Activated CD8-positive, alpha-beta T cell treated with anti-CD3 and anti-CD28 coated beads, Interleukin-2, amount 10 ng/mL, durations not matched to agents 7 days and 5 days (primary cell): ENCODE measurements around the gene MYBBP1A. TPM values are rescaled to one million over a fixed set of nuclear protein-coding genes. Genes with fewer than 3 reads are reported as not detected.

Source experiments
- ATAC-seq: fragments of 150-1000 bp; cut with Tn5 transposase; one replicate; pipeline ENCODE4 v1.10.0; 2021; ENCODE audit warnings: moderate library complexity
- CTCF ChIA-PET: fragments of 350-600 bp; sonication (Branson Sonifier 250); formaldehyde crosslinking; loops from one replicate; lab custom pipeline; 2021; ENCODE audit warnings: antibody characterized with exemption; lab: Charles Lee
- POLR2A ChIA-PET: fragments of 350-600 bp; sonication (Branson Sonifier 250); formaldehyde crosslinking; loops from one replicate; lab custom pipeline; 2021; ENCODE audit warnings: antibody characterized with exemption; lab: Charles Lee
- DNase-seq: peaks from one replicate; pipeline ENCODE4 v3.0.0-alpha.2; 2020
- H3K27ac Mint-ChIP-seq: one replicate; pipeline ENCODE4 v1.8.0; 2021; ENCODE audit warnings: mild to moderate bottlenecking, mixed read lengths
- H3K27me3 Mint-ChIP-seq: one replicate; pipeline ENCODE4 v1.8.0; 2021; ENCODE audit warnings: low read depth, mixed read lengths
- H3K36me3 Mint-ChIP-seq: one replicate; pipeline ENCODE4 v1.8.0; 2021; ENCODE audit warnings: low read depth, mixed read lengths
- H3K4me1 Mint-ChIP-seq: one replicate; pipeline ENCODE4 v1.8.0; 2021; ENCODE audit warnings: low read depth, mixed read lengths
- H3K4me3 Mint-ChIP-seq: one replicate; pipeline ENCODE4 v1.8.0; 2021; ENCODE audit warnings: mild to moderate bottlenecking, mixed read lengths
- H3K9me3 Mint-ChIP-seq: one replicate; pipeline ENCODE4 v1.8.0; 2022; ENCODE audit warnings: mixed read lengths; ENCODE audit not compliant: insufficient read depth
- total RNA-seq, 2 experiments: library from RNA; stranded (reverse); gene quantifications; one replicate each; pipeline ENCODE4 v1.2.3, GENCODE V29; 2021

The MYBBP1A gene
- total RNA-seq, 2 experiments from 2014 or later, result 70.7 to 76.7 TPM

DNA sequence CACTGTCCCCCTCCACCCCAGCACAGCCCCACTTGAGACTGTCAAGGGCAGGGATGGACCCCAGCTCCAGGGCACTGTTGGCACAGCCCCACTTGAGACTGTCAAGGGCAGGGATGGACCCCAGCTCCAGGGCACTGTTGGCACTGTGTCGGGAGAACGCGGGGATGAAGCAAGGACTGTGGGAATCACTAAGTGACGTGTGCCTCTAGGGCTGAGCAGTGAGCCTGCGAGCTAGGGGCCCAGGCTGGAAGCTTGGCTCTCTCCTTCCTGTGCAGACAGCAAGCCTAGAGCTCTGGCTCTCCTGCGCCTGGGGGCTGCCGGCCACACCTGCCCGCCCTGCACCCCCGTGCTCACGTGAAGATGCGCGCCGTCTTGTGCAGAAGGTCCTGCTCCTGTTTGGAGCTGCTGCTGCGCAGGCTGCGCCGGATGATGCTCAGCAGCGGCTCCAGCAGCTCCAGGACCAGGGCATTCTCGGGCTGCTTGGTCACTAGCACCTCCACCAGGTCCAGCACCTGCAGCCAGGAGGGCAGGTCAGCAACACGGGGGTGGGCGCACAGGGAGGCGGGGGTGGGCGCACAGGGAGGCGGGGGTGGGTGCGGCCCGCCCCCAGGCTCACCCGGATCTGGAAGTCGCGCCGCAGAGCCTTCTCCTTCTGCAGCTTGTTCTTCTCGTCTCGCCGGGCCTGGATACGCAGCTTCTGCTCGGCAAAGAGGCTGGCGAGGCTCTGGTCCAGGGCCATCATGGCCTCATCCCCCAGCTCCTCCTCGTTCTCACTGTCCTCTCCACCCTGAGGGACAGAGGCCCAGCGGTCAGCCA, 10.8 kb downstream of the MYBBP1A start:
- Mint-ChIP-seq H3K4me3 (no peak overlapping the region), H3K27me3 (no peaks in the 10 kb centered on the region), H3K4me1 (no peaks in the 10 kb centered on the region), H3K9me3 (no peaks in the 10 kb centered on the region), H3K36me3 (peaks cover 29% of the 10 kb centered on the region), H3K27ac (no peak overlapping the region)
- no peak for ATAC-seq
- POLR2A ChIA-PET, result no interaction called here
- no peak for DNase-seq
- CTCF ChIA-PET, result interaction anchor here (1.3 kb wide), 1 partner anchor 124 kb away, joined by 6 read pairs; no protein-coding TSS in a partner anchor

DNA sequence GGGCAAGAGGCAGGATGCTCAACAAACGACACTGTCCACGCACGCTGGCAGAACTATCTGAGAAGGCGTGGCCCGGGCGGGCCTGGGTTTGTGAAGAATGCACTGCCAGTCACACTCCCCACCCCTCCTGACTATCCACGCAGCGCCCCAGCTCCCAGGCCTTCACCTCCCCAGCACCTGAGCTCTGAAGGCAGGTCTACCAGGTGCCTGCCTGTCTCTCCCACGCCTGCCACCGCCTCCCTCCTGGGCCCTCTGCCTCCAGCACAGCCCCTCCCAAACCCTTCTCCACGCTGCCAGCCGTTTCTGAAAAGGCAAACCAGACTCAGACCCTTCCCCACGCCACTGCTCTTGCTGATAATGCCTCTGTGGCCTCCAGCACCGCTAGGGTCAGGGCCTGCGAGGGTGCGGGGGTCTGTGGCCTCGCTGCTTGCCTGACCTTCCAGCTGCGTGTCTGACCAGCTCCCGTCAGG, 11.6 kb downstream of the MYBBP1A start:
- H3K27me3 Mint-ChIP-seq, result no peaks in the 10 kb centered on the region
- no peaks in the 10 kb centered on the region for H3K9me3 Mint-ChIP-seq
- ATAC-seq, result no peak
- no peak overlapping the region for H3K27ac Mint-ChIP-seq
- POLR2A ChIA-PET, result no interaction called here
- no peaks in the 10 kb centered on the region for H3K4me1 Mint-ChIP-seq
- CTCF ChIA-PET, result no interaction called here
- H3K4me3 Mint-ChIP-seq, result no peak overlapping the region
- no peak for DNase-seq
- peaks cover 27% of the 10 kb centered on the region for H3K36me3 Mint-ChIP-seq

DNA sequence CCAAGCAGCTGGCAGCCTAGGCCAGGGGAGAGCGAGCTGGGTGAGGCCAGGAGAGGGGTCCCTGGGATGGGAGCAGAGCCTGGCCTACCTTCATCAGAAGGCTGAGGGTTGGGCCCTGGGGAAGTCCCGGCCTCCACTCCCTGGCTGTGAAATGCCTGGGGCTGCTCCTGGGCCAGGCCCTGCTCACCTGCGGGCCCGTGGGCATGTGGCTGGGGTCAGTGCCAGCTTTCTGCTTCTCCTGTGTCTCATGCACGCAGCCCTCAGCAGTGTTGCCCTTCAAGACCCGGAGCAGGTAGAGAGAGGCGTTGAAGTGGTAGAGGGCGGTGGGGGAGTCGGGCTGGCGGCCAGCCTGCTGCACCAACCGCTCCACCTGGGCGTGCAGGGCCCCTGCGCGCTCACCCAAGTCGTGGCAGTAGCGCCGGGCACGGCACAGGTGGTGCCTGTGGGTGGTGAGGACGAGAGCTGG, 12.4 kb downstream of the MYBBP1A start:
- DNase-seq (no peak), ATAC-seq (no peak)
- no peaks in the 10 kb centered on the region for H3K4me1 Mint-ChIP-seq
- no peaks in the 10 kb centered on the region for H3K9me3 Mint-ChIP-seq
- H3K4me3 Mint-ChIP-seq, result no peak overlapping the region
- ChIA-PET CTCF (no interaction called here), POLR2A (no interaction called here)
- H3K27me3 Mint-ChIP-seq, result no peaks in the 10 kb centered on the region
- H3K36me3 Mint-ChIP-seq, result peaks cover 25% of the 10 kb centered on the region
- no peak overlapping the region for H3K27ac Mint-ChIP-seq

DNA sequence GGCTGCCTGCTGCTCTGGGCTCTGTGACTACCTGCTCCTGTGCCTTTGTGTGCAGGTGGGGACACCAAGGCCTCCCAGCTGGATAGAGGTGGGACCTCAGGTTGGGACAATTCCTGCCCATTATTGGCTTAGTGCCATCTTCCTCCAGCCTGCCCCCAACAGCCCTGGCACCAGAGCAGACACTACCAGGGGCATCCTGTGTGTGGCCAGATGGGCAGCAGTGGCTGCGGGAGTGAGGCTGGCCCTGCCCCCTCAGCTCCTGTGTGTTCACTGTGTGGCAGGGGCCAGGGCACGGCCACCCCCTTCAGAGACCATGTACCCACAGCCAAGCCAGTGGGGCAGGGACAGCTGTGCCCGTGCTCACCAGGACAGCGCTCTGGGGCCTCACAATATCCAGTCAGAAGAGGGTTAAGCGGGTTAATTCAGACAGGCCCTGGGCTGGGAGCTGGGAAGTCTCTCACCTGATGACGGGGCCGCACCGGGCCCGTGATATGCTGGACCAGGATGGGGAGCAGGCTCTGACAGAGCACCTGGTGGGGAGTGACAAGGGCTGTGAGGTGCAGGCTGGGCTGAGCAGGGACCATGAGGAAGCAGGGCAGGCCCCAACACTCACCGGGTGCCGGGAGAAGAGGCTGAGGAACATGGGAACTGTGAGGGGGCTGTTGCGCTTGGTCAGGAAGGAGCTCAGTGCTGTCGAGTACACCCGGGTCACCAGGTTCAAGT, 13.0 kb downstream of the MYBBP1A start:
- Mint-ChIP-seq H3K9me3 (no peaks in the 10 kb centered on the region), H3K27me3 (no peaks in the 10 kb centered on the region), H3K36me3 (peaks cover 23% of the 10 kb centered on the region), H3K4me3 (no peak overlapping the region), H3K4me1 (peaks cover under 1% of the 10 kb centered on the region), H3K27ac (no peak overlapping the region)
- ChIA-PET POLR2A (no interaction called here), CTCF (no interaction called here)
- no peak for DNase-seq
- ATAC-seq, result no peak

DNA sequence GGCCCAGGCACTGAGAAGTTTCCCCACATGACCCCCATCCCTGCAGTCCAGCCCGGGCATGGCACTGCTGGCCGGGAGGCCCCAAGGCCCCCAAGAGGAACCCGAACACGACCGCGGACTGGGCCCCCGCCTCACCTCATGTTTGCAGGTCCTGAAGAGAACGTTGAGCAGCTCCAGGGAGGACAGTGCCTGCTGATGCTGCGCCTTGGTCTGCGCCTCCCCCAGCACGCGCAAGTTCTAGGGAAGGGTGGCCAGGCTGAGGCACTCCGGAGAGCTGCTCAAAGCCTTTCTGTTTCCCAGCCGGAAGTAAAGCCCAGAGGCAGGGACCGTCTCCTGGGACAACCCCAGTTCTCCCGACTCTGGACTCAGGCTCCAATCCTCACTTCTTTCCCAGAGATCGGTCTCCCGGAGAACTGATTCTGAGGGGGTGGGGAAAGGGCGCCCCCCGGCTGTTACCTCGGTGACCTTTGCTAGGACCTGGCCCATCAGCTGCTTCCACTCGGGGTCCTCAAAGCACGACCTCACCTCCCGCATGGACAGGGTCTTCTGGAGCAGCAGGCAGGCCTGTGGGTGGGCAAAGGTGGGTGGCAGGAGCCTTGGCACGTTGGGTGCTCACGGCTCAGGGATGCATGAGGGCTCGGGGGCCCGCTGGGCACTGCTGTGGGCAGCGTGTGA, 13.7 kb downstream of the MYBBP1A start:
- no peak for DNase-seq
- peaks cover 18% of the 10 kb centered on the region for H3K36me3 Mint-ChIP-seq
- no peaks in the 10 kb centered on the region for H3K9me3 Mint-ChIP-seq
- ChIA-PET CTCF (interaction anchor here (1.1 kb wide), 1 partner anchor 121 kb away, joined by 3 read pairs; no protein-coding TSS in a partner anchor), POLR2A (no interaction called here)
- ATAC-seq, result no peak
- H3K27me3 Mint-ChIP-seq, result no peaks in the 10 kb centered on the region
- H3K4me3 Mint-ChIP-seq, result no peak overlapping the region
- H3K27ac Mint-ChIP-seq, result no peak overlapping the region
- H3K4me1 Mint-ChIP-seq, result peaks cover 2% of the 10 kb centered on the region

DNA sequence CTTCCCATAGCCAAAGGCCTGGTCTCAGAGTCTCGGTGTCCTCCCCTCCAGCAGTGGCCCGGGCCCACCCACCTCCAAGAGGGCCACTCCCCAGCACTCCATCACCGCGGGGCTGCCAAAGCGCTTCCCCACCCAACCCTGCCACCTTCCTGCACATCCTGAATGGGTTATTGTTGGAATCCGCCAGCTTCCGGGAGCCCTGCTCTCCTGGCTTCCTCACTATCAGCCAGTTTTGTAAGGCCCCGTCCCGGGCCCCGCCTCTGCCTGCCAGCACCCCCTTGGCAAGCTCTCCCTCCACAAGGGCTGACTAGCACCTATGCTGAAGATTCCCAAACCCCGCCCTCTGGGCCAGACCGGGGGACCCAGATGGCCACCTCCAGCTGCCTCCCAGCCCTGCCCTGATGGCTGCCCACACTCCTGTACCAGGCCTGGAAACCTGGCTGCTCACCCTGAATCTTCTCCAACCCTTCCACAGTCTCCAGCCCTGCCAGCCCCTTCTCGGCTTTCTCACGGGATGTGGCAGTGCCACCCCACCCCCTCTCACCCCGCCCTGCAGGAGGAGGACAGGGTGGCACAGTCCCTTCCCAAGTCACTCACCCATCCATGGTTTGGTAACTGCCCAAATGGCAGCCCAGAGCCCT, 14.4 kb downstream of the MYBBP1A start:
- Mint-ChIP-seq H3K36me3 (peaks cover 18% of the 10 kb centered on the region), H3K9me3 (no peaks in the 10 kb centered on the region), H3K4me1 (peaks cover 2% of the 10 kb centered on the region), H3K27me3 (no peaks in the 10 kb centered on the region), H3K27ac (no peak overlapping the region), H3K4me3 (no peak overlapping the region)
- ChIA-PET POLR2A (no interaction called here), CTCF (interaction anchor here (1.1 kb wide), 1 partner anchor 120 kb away, joined by 3 read pairs; no protein-coding TSS in a partner anchor)
- no peak for ATAC-seq
- DNase-seq, result no peak

DNA sequence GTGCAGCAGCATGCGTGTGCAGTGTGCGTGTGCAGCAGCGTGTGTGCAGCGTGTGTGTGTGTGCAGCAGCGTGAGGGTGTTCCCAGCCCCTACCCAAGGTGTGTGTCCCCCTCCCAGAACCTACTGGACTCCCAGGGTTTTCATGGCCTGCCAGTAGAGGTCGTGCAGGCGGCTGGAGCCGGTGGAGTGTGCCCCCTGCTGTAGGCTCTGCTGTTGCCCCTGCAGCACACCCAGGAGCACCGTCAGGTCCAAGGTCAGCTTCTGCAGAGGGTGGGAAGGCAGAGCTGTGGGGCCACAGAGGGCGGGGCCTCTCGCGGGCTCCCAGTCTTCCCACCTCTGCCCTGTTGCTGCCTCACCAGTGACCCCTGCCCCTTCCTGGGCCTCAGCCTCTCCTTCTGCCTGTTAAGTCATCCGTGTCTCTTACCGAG, 14.9 kb downstream of the MYBBP1A start:
- Mint-ChIP-seq H3K9me3 (no peaks in the 10 kb centered on the region), H3K27me3 (no peaks in the 10 kb centered on the region), H3K4me1 (peaks cover 2% of the 10 kb centered on the region), H3K27ac (no peak overlapping the region), H3K36me3 (peaks cover 18% of the 10 kb centered on the region), H3K4me3 (no peak overlapping the region)
- DNase-seq (no peak), ATAC-seq (no peak)
- CTCF ChIA-PET, result interaction anchor here (1.1 to 2.2 kb wide), 2 partner anchors 119 kb away, joined by 3 to 7 read pairs; no protein-coding TSS in a partner anchor
- POLR2A ChIA-PET, result no interaction called here

DNA sequence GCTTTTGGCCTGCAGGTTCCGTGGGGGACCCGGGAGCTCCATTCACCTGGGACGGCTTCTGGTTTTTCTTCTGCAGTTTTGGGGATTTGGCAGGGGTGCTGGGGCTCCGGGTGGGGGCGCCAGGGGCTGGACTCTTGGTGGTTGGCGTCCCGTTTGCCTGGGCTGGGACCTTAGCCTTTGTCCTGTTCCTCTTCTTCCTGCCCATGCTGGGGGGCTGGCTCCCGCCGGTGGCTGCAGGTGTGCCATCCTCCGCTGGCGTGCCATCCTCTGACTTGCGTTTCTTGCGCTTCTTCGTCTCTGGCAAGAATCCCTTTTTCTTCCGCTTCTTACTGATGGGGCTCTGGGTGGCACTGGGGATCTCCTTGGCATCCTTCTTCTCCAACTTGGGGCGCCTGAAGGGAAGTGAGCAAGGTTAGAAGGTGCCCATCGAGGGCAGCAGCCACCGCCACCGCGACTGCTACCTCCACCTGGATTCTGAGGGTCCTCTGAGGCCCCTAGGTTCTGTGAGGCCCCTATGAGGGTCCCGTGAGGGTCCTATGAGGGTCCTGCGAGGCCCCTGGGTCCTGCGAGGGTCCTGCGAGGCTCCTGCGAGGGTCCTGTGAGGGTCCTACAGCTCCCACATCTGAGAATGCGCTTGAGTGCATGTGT, 15.5 kb downstream of the MYBBP1A start:
- no peak for DNase-seq
- CTCF ChIA-PET, result interaction anchor here (2.2 kb wide), 1 partner anchor 119 kb away, joined by 7 read pairs; no protein-coding TSS in a partner anchor
- H3K4me1 Mint-ChIP-seq, result peaks cover 2% of the 10 kb centered on the region
- H3K36me3 Mint-ChIP-seq, result peaks cover 18% of the 10 kb centered on the region
- POLR2A ChIA-PET, result no interaction called here
- H3K4me3 Mint-ChIP-seq, result no peak overlapping the region
- H3K9me3 Mint-ChIP-seq, result no peaks in the 10 kb centered on the region
- ATAC-seq, result no peak
- no peaks in the 10 kb centered on the region for H3K27me3 Mint-ChIP-seq
- H3K27ac Mint-ChIP-seq, result no peak overlapping the region

DNA sequence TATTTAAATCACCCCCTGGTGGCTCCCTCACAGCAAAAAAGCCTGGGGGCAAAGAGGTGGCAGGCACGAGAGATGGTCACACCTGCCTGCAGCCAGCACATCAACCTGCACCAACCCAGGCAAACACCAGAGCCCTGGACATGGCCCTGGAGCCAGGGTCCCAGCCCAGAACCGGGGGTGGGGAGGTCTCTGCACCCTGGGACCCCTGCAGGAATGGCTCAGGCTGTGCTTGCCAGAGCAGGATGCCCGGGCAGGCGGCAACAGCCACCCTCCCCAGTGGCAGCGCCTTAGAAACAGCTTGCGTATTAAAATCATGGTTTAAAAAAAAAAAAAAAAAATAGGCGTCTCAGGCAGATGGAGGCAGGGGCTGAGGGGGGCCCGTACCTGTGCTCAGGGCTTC, 16.2 kb downstream of the MYBBP1A start:
- ATAC-seq (no peak), DNase-seq (no peak)
- peaks cover 16% of the 10 kb centered on the region for H3K36me3 Mint-ChIP-seq
- no peaks in the 10 kb centered on the region for H3K9me3 Mint-ChIP-seq
- POLR2A ChIA-PET, result no interaction called here
- H3K4me3 Mint-ChIP-seq, result no peak overlapping the region
- H3K27ac Mint-ChIP-seq, result no peak overlapping the region
- CTCF ChIA-PET, result interaction anchor here (1.3 to 2.2 kb wide), 2 partner anchors 14 to 118 kb away, joined by 3 to 7 read pairs; no protein-coding TSS in a partner anchor
- no peaks in the 10 kb centered on the region for H3K27me3 Mint-ChIP-seq
- peaks cover 5% of the 10 kb centered on the region for H3K4me1 Mint-ChIP-seq

DNA sequence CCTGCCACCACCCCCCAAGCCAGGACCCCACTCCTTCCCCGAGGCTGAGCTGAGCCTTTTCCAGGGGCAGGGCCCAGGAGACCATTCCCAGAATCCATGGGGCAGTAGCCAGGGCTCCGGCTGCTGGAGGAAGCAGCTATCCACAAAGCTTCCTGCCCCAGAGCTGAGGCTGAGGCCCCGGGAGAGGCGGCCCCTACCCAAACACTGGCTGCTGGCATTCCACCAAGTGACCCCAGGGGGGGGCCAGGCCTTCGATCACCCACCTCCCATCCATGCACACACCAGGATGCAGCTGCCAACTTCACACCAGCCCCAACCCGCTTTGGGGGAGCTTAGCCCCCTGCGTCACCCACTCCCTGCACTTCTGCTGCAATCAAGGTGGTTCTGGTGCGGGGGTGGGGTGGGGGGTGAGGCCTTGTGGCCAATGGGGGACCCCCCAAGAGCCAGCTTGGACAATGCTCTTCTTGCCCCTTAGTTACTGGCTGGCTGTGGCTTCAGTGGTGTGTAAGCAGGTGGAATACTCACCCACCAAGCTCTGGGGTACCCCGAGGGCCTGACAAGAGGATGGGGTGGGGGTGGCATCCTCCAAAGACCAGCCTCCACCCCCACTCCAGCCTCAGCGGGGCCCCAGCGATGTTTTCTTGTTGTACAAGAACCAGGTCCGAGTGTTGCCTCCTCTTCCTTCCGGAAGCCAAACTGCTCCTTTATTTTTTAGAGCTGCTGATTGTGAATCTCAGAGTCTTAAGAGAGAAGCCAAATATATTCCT, 16.8 kb downstream of the MYBBP1A start:
- Mint-ChIP-seq H3K27me3 (no peaks in the 10 kb centered on the region), H3K27ac (no peak overlapping the region), H3K36me3 (peaks cover 13% of the 10 kb centered on the region), H3K4me3 (no peak overlapping the region), H3K9me3 (no peaks in the 10 kb centered on the region), H3K4me1 (peaks cover 11% of the 10 kb centered on the region)
- ChIA-PET CTCF (interaction anchor here (1.3 to 2.2 kb wide), 2 partner anchors 14 to 118 kb away, joined by 3 to 7 read pairs; no protein-coding TSS in a partner anchor), POLR2A (no interaction called here)
- no peak for DNase-seq
- no peak for ATAC-seq
